MM.1S (cell line): ENCODE results near the gene TIMD4.

Experiments
- DNase-seq: peaks from one replicate; pipeline ENCODE4 v3.0.0-alpha.2; 2015
- H2AFZ ChIP-seq: fragments of 300-600 bp; sonication (generic); 2 replicates; pipeline ENCODE4 v1.6.0; 2016; ENCODE audit warnings: antibody characterized with exemption, low read length
- H3F3A ChIP-seq: fragments of 300-600 bp; sonication (generic); 2 replicates; pipeline ENCODE4 v1.6.1; 2016; ENCODE audit warnings: mild to moderate bottlenecking, antibody characterized with exemption, low read length, moderate library complexity, mixed read lengths; ENCODE audit not compliant: insufficient read depth
- H3K27ac ChIP-seq: fragments of 300-600 bp; sonication (generic); 2 replicates; pipeline ENCODE4 v1.5.1; 2016; ENCODE audit warnings: mild to moderate bottlenecking, low read length
- H3K27me3 ChIP-seq: fragments of 300-600 bp; sonication (generic); replicated peaks from 2 replicates; pipeline ENCODE4 v1.6.0; 2016; ENCODE audit warnings: low read length; ENCODE audit not compliant: insufficient read depth
- H3K36me3 ChIP-seq: fragments of 300-600 bp; sonication (generic); replicated peaks from 2 replicates; pipeline ENCODE4 v1.6.1; 2016; ENCODE audit warnings: mild to moderate bottlenecking, low read length, mixed read lengths; ENCODE audit not compliant: insufficient read depth
- H3K4me1 ChIP-seq: fragments of 300-600 bp; sonication (generic); 2 replicates; pipeline ENCODE4 v1.6.1; 2016; ENCODE audit warnings: low read length, mixed read lengths
- H3K4me2 ChIP-seq: fragments of 300-600 bp; sonication (generic); 2 replicates; pipeline ENCODE4 v1.6.0; 2016; ENCODE audit warnings: low read depth, low read length
- H3K4me3 ChIP-seq: fragments of 300-600 bp; sonication (generic); 2 replicates; pipeline ENCODE4 v1.5.1; 2016; ENCODE audit warnings: low read length, mixed read lengths
- H3K79me2 ChIP-seq: fragments of 300-600 bp; sonication (generic); 2 replicates; pipeline ENCODE4 v1.6.1; 2016; ENCODE audit warnings: mixed run types, low read length, mixed read lengths
- H3K9ac ChIP-seq: fragments of 300-600 bp; sonication (generic); 2 replicates; pipeline ENCODE4 v1.6.1; 2016; ENCODE audit warnings: low read length, mixed read lengths
- H3K9me2 ChIP-seq: fragments of 300-600 bp; sonication (generic); replicated peaks from 2 replicates; pipeline ENCODE4 v1.6.1; 2016; ENCODE audit warnings: mild to moderate bottlenecking, low read length, mixed read lengths; ENCODE audit not compliant: insufficient read depth
- H3K9me3 ChIP-seq: fragments of 300-600 bp; sonication (generic); replicated peaks from 2 replicates; pipeline ENCODE4 v1.6.1; 2016; ENCODE audit warnings: mild to moderate bottlenecking, low read length, mixed read lengths; ENCODE audit not compliant: insufficient read depth
- H4K20me1 ChIP-seq: fragments of 300-600 bp; sonication (generic); 2 replicates; pipeline ENCODE4 v1.6.1; 2016; ENCODE audit warnings: mild to moderate bottlenecking, low read length, moderate library complexity, mixed read lengths; ENCODE audit not compliant: insufficient read depth
- EZH2 ChIP-seq: fragments of 300-600 bp; sonication (generic); optimal IDR thresholded peaks from 2 replicates; pipeline ENCODE3; 2017; ENCODE audit warnings: low read depth, mild to moderate bottlenecking, antibody characterized with exemption, low read length, mixed read lengths
- EZH2phosphoT487 ChIP-seq: fragments of 300-600 bp; sonication (generic); IDR thresholded peaks from 2 replicates; pipeline ENCODE4 v1.6.1; 2018; ENCODE audit warnings: antibody characterized with exemption, low read length
- TF ChIP-seq, protein P1 (sequence below): fragments of 300-600 bp; sonication (generic); IDR thresholded peaks from 2 replicates; pipeline ENCODE4 v1.5.1; 2016; ENCODE audit warnings: antibody characterized with exemption, low read length, mixed read lengths

Gene TIMD4

GRCh38 chr5:156991714-156992113 lies 28.7 kb upstream of the TIMD4 start:
- Histone ChIP-seq H3K4me3 (no peak overlapping the region), H2AFZ (no peak overlapping the region), H3K36me3 (no peaks in the 10 kb centered on the region), H3K9ac (no peak overlapping the region), H3K9me3 (no peaks in the 10 kb centered on the region), H3K27ac (no peak overlapping the region), H3K9me2 (no peaks in the 10 kb centered on the region), H3K4me1 (no peaks in the 10 kb centered on the region), H3K27me3 (no peaks in the 10 kb centered on the region), H3K4me2 (no peak overlapping the region), H4K20me1 (no peaks in the 10 kb centered on the region), H3F3A (no peaks in the 10 kb centered on the region), H3K79me2 (no peaks in the 10 kb centered on the region)
- no peak for TF ChIP-seq EZH2phosphoT487
- no peak for TF ChIP-seq EZH2
- TF ChIP-seq, protein P1, sequence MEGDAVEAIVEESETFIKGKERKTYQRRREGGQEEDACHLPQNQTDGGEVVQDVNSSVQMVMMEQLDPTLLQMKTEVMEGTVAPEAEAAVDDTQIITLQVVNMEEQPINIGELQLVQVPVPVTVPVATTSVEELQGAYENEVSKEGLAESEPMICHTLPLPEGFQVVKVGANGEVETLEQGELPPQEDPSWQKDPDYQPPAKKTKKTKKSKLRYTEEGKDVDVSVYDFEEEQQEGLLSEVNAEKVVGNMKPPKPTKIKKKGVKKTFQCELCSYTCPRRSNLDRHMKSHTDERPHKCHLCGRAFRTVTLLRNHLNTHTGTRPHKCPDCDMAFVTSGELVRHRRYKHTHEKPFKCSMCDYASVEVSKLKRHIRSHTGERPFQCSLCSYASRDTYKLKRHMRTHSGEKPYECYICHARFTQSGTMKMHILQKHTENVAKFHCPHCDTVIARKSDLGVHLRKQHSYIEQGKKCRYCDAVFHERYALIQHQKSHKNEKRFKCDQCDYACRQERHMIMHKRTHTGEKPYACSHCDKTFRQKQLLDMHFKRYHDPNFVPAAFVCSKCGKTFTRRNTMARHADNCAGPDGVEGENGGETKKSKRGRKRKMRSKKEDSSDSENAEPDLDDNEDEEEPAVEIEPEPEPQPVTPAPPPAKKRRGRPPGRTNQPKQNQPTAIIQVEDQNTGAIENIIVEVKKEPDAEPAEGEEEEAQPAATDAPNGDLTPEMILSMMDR: no peak
- no peak for DNase-seq

- no peaks in the 10 kb centered on the region for H3K4me1 ChIP-seq
- no peaks in the 10 kb centered on the region for H3K27me3 ChIP-seq
- H3K9me3 ChIP-seq: no peaks in the 10 kb centered on the region
- H2AFZ ChIP-seq: no peak overlapping the region
- no peak overlapping the region for H3K4me3 ChIP-seq
- H4K20me1 ChIP-seq: no peaks in the 10 kb centered on the region
- no peaks in the 10 kb centered on the region for H3K79me2 ChIP-seq
- DNase-seq: no peak
- TF ChIP-seq EZH2 (no peak), EZH2phosphoT487 (no peak)
- TF ChIP-seq, protein P1: no peak
- H3K36me3 ChIP-seq: no peaks in the 10 kb centered on the region
- no peak overlapping the region for H3K9ac ChIP-seq
- H3K27ac ChIP-seq: no peak overlapping the region
- no peaks in the 10 kb centered on the region for H3K9me2 ChIP-seq
- no peaks in the 10 kb centered on the region for H3F3A ChIP-seq
- H3K4me2 ChIP-seq: no peak overlapping the region
Measured at GRCh38 chr5:156984064-156984463, 21.0 kb upstream of the TIMD4 start.

DNA sequence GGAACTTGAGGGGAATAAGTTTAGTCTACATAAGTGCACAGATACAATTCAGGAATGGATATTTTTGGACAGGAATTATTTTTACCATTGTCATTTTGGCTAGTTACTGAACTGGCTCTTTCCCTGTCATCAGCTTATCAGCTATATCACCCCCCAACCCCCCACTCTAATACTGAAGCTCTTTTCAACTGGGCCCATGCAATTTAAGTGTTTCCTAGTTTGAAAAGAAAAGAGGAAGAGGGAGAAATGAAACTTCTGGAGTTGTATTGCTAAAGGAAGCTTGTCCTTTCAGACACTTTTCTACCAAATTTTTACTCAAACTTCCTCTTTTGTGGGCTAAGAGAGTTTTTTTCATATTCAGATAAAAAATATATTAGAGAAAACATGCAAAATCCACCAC lies 18.5 kb upstream of the TIMD4 start:
- Histone ChIP-seq H4K20me1 (no peaks in the 10 kb centered on the region), H3K4me2 (no peak overlapping the region), H3K4me1 (no peaks in the 10 kb centered on the region), H3K36me3 (no peaks in the 10 kb centered on the region), H3K27me3 (no peaks in the 10 kb centered on the region), H3K9me3 (no peaks in the 10 kb centered on the region), H3K79me2 (no peaks in the 10 kb centered on the region), H2AFZ (no peak overlapping the region), H3K9ac (no peak overlapping the region), H3K9me2 (no peaks in the 10 kb centered on the region), H3F3A (no peaks in the 10 kb centered on the region), H3K27ac (no peak overlapping the region), H3K4me3 (no peak overlapping the region)
- DNase-seq: no peak
- TF ChIP-seq EZH2phosphoT487 (no peak), EZH2 (no peak)
- TF ChIP-seq, protein P1: no peak
